NCI-H2196 (cell line): ENCODE results near the gene CDC25C.

Experiments used
- DNase-seq: peaks from one replicate; lab custom pipeline; 2025; ENCODE audit not compliant: unreplicated experiment; lab: John Stamatoyannopoulos, UW

CDC25C gene

GRCh38 chr5:138331449-138332368 is at the start of gene CDC25C:
CDC25C (minus strand) TSS chr5:138331804; CDS start chr5:138331180, 624 bp downstream.
- peak; percentile 98 for DNase-seq

- no peak for DNase-seq
Measured at GRCh38 chr5:138372653-138373052, 41.0 kb upstream of the CDC25C start.

DNA sequence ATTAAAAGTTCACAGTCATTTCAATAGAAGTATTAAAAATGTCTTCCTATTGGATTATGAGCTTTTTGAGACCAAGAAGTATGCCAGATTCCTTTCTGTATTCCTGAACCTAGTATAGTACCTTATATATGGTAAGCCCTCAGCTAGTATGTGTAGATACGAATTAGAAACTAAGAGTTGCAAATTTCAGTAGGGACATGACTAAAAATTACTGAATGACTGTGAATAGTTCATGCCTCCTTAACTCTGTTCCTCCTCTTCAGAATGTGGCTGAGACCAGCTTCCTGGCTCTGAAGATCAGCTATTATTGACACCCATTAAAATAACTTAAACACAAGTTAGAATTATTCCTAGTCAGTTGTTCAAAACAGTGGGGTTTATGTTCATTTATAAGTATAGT is 40.6 kb upstream of the CDC25C start:
- DNase-seq = no peak

GRCh38 chr5:138371454-138371853 is 39.9 kb upstream of the CDC25C start:
- DNase-seq = no peak

GRCh38 chr5:138370537-138370936 is 38.9 kb upstream of the CDC25C start:
- no peak for DNase-seq

DNA sequence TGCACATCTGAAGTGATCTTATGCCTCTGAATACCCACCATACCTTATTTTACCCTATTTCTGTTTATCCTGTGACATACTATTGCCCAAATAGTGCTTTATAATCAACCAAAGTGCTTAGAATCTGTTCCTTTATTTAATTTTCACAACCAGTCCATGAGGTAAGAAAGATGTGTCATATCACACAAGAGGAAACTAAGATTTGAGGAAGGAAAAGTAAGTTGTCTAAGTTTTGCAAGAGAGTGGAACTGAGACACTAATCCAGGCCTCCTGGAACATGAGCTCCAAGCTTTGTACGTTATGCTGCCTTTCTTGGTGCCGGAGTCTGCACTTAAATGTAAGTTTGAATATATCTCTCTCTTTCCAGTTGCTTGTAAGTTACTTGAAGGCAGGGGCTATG is 38.1 kb upstream of the CDC25C start:
- DNase-seq = no peak

- DNase-seq = no peak
Measured at GRCh38 chr5:138369261-138369660, 37.7 kb upstream of the CDC25C start.

DNA sequence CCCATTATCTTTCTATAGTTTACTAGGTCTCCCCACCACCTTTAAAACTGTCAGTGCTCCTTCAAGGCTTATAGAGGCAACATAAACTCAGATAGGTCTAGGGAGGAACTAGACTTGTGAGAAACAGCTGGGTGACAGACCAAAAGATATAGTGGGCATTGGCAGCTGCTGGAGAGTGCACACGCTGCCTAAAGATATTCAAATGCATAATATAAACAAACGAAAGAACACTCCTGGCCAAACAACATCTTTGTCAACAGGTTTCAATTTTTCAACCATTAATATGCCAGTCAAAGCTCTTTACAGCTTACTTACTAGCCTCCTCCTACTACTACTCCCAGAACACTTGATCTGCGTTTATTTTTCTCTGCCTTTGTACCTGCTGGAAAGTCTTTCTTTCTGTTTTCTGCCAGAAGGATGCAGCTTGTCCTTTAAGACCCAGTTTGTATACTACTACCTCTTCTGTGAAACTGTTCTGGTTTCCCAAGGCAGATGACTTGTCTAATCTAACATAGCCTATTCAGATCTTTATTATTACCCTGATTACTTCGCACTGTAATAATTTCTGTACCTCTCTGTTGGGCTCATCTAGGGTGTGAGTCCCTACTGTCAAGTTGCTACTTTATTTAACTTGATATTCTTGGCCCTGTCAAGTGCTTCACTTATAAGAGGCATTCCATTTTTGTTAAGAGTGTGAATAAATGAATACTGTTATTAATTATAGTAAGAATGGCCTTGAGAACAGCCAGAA is 35.2 kb upstream of the CDC25C start:
- peak; percentile 15 for DNase-seq

DNA sequence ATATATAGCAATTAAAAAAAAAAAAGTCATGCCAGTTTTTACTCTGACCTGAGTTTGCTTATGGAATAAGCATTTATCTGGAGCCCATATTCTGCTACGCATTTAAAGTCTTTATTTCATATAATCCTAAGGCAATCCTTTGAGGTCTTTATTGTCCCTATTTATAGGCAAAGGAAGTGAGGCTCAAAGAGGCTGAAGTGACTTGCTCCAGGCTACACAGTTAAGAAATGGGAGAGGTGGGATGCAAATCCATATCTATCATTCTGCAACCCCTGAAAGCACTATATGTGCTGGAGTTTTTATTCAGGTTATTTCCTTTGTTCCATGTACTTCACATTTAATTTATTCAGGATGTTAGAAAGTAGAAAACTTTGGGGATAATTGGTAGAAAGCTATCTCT is 33.0 kb upstream of the CDC25C start:
- DNase-seq = no peak

GRCh38 chr5:138360941-138361452 is 29.4 kb upstream of the CDC25C start:
- DNase-seq = no peak

DNA sequence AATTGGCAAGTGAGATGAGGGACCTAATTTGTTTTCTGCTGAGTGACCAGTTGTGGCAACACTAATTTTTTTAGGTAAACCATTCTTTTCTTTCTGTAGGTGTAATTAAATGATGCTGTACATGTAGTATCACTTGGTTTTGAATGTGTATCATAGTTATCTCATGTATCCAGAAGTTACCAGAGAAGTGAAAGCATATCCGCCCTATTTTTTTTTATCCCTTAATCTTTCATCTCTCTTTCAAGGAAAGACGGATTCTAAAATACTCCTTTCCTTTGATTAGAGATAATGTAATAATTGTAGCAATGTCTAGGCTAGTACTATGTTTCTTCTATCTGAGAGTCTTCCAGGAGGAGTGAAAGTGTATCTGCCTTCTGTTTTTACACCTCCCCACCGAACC is 28.0 kb upstream of the CDC25C start:
- DNase-seq = no peak

DNA sequence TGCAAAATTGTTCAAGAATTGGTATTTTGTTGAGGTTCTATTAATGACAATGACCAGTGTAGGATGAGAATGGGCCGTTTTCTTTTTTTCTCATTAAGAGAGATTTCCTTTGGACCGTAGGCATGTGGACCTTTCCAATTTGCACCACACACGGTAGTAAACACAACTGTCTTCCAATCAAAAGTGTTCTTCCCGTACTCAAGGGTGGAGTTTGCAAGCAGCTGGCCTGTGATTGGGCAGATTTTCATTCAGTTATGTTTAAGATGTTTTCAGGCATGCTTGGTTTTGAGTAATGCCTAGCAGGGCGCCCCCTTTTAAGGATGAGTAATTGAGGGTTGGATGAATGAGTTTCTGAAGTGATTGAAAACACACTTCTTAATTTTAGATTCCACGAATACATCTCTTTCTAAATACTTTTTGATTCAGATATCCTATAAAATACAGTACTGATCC is 23.3 kb upstream of the CDC25C start:
- DNase-seq = no peak

DNA sequence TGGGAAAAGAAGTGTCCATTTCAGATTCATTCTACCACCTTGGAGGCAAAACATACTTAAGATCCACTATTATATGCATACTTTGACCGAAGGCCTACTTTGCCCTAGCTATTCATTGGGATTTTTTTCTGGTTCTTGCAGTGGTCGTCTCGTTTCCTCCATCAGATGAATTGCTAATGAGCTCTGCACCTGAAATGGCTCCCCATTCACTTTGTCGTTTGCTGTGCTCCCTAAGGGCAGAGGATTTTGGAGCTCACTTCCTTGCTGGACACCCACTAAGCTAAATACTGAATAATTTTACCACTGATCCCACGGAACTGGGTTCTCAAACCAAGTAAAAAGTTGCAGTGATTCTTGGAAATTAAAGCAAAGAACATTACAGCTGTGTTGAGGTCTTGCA is 22.8 kb upstream of the CDC25C start:
- DNase-seq = no peak

- no peak for DNase-seq
Measured at GRCh38 chr5:138353560-138354080, 22.0 kb upstream of the CDC25C start.

DNA sequence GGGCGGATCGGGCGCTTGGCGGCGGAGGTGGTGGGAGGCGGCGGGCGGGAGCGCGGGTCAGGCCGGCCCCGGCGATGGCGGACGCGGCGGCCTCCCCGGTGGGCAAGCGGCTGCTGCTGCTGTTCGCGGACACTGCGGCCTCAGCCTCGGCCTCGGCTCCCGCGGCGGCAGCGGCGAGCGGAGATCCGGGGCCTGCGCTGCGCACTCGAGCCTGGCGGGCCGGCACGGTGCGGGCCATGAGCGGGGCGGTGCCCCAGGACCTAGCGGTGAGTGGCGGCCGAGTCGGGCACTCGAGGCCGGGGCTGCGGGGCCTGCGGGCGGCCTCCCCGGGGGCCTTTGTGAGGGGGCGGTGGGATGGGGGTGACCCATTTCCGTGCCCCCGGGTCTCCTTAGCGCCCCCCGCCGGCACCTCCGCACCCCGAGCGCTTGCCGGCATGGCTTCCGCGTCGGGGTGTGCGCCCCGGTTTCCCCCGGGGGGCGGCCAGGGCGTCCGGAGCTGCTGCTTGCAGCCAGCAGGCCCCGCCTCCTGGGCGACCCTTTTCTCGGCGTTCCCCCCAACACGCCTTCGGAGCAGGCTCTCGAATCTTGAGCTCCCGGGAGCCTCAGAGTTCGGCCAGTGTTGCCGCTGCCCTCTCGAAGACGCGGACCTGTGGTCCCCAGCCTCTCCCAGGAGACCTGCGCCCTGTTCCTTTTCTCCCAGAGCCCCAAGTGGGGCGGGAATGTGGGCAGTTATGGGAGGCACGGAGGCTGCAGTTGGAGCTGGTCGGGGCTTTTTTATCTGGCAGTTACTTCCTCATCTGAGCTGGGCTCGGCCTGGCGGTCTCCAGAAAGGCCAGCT is 21.3 kb upstream of the CDC25C start:
- DNase-seq = peak; percentile 51

GRCh38 chr5:138352071-138352721 is 20.6 kb upstream of the CDC25C start, which contains the start of gene KDM3B:
KDM3B (plus strand) TSS chr5:138352685; CDS start chr5:138352796, 111 bp downstream.
- DNase-seq = peak; percentile 86

DNA sequence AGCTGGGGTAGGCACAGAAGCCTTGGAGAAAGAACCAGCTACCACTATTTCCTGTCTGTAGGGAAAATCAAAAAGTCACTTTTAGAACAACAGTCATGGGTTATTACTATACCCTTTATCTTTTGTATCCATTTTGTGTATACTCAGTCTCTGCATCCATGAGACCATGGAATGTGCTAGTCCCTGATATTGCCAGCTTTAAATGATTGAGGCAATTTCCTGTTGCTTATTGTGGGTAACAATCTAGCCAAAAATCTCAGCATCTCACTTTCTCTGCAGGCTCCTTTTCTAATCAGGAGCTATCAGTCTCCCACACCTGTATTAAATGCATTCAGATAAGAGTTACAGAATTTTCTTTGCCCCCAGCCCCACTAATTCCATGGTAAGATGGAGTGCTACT is 19.9 kb upstream of the CDC25C start:
- DNase-seq = no peak

- DNase-seq = no peak
Measured at GRCh38 chr5:138351056-138351455, 19.5 kb upstream of the CDC25C start.

DNA sequence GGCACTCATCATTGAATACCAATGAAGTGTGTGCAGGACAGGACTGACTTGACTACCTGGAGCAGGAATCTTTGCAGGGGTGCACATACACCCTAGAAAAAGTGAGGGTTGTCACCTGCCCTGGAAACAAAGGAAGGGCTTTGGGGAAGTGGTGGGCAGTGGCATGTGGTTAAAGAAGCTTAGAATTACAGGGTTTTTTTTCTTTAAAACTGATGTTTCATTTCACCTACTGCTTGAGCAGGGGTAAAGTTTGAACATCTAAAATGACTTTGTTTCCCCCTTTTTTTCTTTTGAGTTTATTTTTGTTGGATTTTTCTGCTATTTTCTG is 18.9 kb upstream of the CDC25C start:
- no peak for DNase-seq

- DNase-seq = no peak
Measured at GRCh38 chr5:138349852-138350562, 18.4 kb upstream of the CDC25C start.
